Measurements from ENCODE around the gene PNPLA7. TPM values are rescaled to one million over a fixed set of nuclear protein-coding genes. Genes with fewer than 3 reads are reported as not detected.
A peak's percentile ranks its signal among the peaks of the same experiment; 100 is the strongest.

Gene PNPLA7
- total and polyA plus RNA-seq, 2 of the 4 experiments (the other 2 are of a cell fraction), result under 0.01 to 0.89 TPM

GRCh38 chr9:137480686-137481683 is 69.2 kb downstream of the PNPLA7 start:
- Histone ChIP-seq H3K4me3 (ENCODE audit: insufficient read depth, low read depth, low read length) (no peak overlapping the region), H3K36me3 (ENCODE audit: control insufficient read depth, insufficient read depth, low read length) (no peaks in the 10 kb centered on the region), H3K18ac (ENCODE audit: low read depth, low read length) (0 out of 2 replicates have a peak overlapping the region, but pooled peaks have one; percentile 4), H4K20me1 (ENCODE audit: insufficient read depth, low read length) (no peaks in the 10 kb centered on the region), H4K5ac (ENCODE audit: low read depth, low read length) (no peak overlapping the region), H3K4me2 (ENCODE audit: low read depth, low read length) (no peak overlapping the region), H2AK9ac (replicated peaks; ENCODE audit: low read depth, low read length, poor library complexity) (no peak overlapping the region), H3K4me1 (ENCODE audit: control insufficient read depth, insufficient read depth, low read length) (peaks cover 6% of the 10 kb centered on the region), H2BK120ac (ENCODE audit: low read depth, low read length) (peak overlapping the region; percentile 29), H3K9me3 (ENCODE audit: control insufficient read depth, insufficient read depth, low read length) (peaks cover 8% of the 10 kb centered on the region), H4K91ac (ENCODE audit: insufficient read depth, low read depth, low read length) (no peak overlapping the region), H2BK5ac (ENCODE audit: low read depth, low read length, poor library complexity, severe bottlenecking) (no peak overlapping the region), H2BK20ac (ENCODE audit: low read depth, low read length) (0 out of 2 replicates have a peak overlapping the region, but pooled peaks have one; percentile 50), H3K9ac (ENCODE audit: low read depth, low read length) (no peak overlapping the region), H2AK5ac (ENCODE audit: low read depth, low read length) (peak overlapping the region; percentile 64), H3K27ac (ENCODE audit: insufficient read depth, low read length) (no peak overlapping the region), H3K56ac (ENCODE audit: extremely low read depth, insufficient read depth, low read length) (no peak overlapping the region), H3K14ac (replicated peaks; ENCODE audit: low read depth, low read length) (peak overlapping the region; percentile 47), H3K79me1 (ENCODE audit: low read depth in 1 of 2, low read length in 2 of 2) (no peaks in the 10 kb centered on the region), H3K9me1 (ENCODE audit: insufficient read depth, low read length) (peaks cover 6% of the 10 kb centered on the region; the same call in 1 of the 2 replicates), H3K27me3 (ENCODE audit: control insufficient read depth, insufficient read depth, low read length) (peaks cover 11% of the 10 kb centered on the region; the same call in 1 of the 2 replicates), H2AFZ (replicated peaks; ENCODE audit: low read length, poor library complexity) (peak overlapping the region; percentile 11), H2BK15ac (ENCODE audit: low read depth, low read length) (peak overlapping the region; percentile 58; the same call in 1 of the 3 replicates), H4K8ac (ENCODE audit: low read depth in 2 of 2, low read length in 2 of 2) (no peak overlapping the region), H3K4ac (ENCODE audit: low read depth, low read length) (peak overlapping the region; percentile 24; the same call in 1 of the 2 replicates), H3K23ac (ENCODE audit: low read depth, low read length) (no peak overlapping the region)
- no peak for DNase-seq
- TF ChIP-seq MAZ (IDR thresholded peaks at IDR 0.05; ENCODE audit: borderline replicate concordance, low read depth, low read length) (no peak), MXI1 (IDR thresholded peaks at IDR 0.05; ENCODE audit: borderline replicate concordance, low read depth, low read length) (no peak), RAD21 (IDR thresholded peaks at IDR 0.05; ENCODE audit: low read length) (no peak), RCOR1 (IDR thresholded peaks at IDR 0.05; ENCODE audit: insufficient replicate concordance, low read length) (no peak), FOS (IDR thresholded peaks at IDR 0.05; ENCODE audit: low read depth, low read length) (no peak)
- TF ChIP-seq, protein P1, sequence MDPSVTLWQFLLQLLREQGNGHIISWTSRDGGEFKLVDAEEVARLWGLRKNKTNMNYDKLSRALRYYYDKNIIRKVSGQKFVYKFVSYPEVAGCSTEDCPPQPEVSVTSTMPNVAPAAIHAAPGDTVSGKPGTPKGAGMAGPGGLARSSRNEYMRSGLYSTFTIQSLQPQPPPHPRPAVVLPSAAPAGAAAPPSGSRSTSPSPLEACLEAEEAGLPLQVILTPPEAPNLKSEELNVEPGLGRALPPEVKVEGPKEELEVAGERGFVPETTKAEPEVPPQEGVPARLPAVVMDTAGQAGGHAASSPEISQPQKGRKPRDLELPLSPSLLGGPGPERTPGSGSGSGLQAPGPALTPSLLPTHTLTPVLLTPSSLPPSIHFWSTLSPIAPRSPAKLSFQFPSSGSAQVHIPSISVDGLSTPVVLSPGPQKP (IDR thresholded peaks at IDR 0.05; ENCODE audit: borderline replicate concordance, low read depth, low read length), result no peak
- POLR2A ChIA-PET (ENCODE audit: unreplicated experiment), result no interaction called here
- ATAC-seq (ENCODE audit: low read depth), result no peak
- intact Hi-C loops (cut with micrococcal nuclease), result no loop called here
- in situ Hi-C loops (cut with MboI; ENCODE audit: low sequenced_read_pairs), result no loop called here
- dilution Hi-C loops (cut with HindIII; ENCODE audit: low sequenced_read_pairs, unreplicated experiment), result no loop called here
- WGBS, 2 experiments (ENCODE audit: extremely low coverage in 2 of 2, insufficient read length in 1 of 2), result 87% methylated on average over 18 of the region's 38 CpGs; no CpG with 5 or more reads in 1 of the 2 experiments
- CTCF ChIA-PET, result interaction anchor here (0.9 kb wide), 1 partner anchor 54 kb away, joined by 5 read pairs; no protein-coding TSS in a partner anchor
- BruUV-seq (replicated peaks), result no TSS peak

All from IMR-90 (cell line).